Breast epithelium (tissue), 4 donors: ENCODE measurements around the gene CGN. TPM values are rescaled to one million over a fixed set of nuclear protein-coding genes. Genes with fewer than 3 reads are reported as not detected.

Source experiments
- DNase-seq, 2 donors: peaks; one replicate each; pipeline ENCODE4 v3.0.0-alpha.2; 2019; ENCODE audit warnings: low spot score in 2 of 2
- H3K27ac ChIP-seq, 2 donors: fragments of 200-600 bp; sonication (generic) in 1 of 2; one replicate each; pipeline ENCODE4 v1.5.1; 2016 to 2019; ENCODE audit warnings: mild to moderate bottlenecking in 1 of 2
- H3K27me3 ChIP-seq, 2 donors: fragments of 200-600 bp; sonication (generic) in 1 of 2; one replicate each; pipeline versions ENCODE4 v1.5.1 to v1.6.0; 2017 to 2019; ENCODE audit warnings: control low read depth in 1 of 2, mild to moderate bottlenecking in 1 of 2
- H3K36me3 ChIP-seq: fragments of 200-600 bp; one replicate; pipeline ENCODE4 v1.5.1; 2019
- H3K4me1 ChIP-seq, 2 donors: fragments of 200-600 bp; sonication (generic); one replicate each; pipeline ENCODE4 v1.5.1; 2016 to 2019; ENCODE audit warnings: control low read depth in 1 of 2
- H3K4me3 ChIP-seq, 3 donors: fragments of 200-600 bp; sonication (generic); 1 replicate in 2 of 3; 2 replicates in 1 of 3; pipeline ENCODE4 v1.5.1; 2016 to 2019; ENCODE audit warnings: mild to moderate bottlenecking in 3 of 3, moderate library complexity in 2 of 3
- H3K9me3 ChIP-seq, 2 donors: fragments of 200-600 bp; sonication (generic) in 1 of 2; one replicate each; pipeline ENCODE4 v1.5.1; 2016 to 2019; ENCODE audit warnings: control low read depth in 1 of 2
- CTCF ChIP-seq, 3 donors: fragments of 450-650 bp; IDR thresholded peaks; one replicate each; pipeline ENCODE4 v1.5.1; 2016 to 2017; ENCODE audit warnings: antibody characterized with exemption in 3 of 3, mild to moderate bottlenecking in 3 of 3, moderate library complexity in 3 of 3
- POLR2A ChIP-seq: fragments of 450-650 bp; IDR thresholded peaks from one replicate; pipeline ENCODE4 v1.6.1; 2016; ENCODE audit warnings: antibody characterized with exemption, mild to moderate bottlenecking, moderate library complexity
- POLR2AphosphoS5 ChIP-seq, 3 donors: sonication (generic); formaldehyde crosslinking; IDR thresholded peaks; one replicate each; pipeline ENCODE4 v1.6.1; 2017; ENCODE audit warnings: antibody characterized with exemption in 3 of 3
- intact Hi-C: fragments of 100-400 bp; cut with DNase I; formaldehyde crosslinking; loops from one replicate; pipeline ENCODE4 v1.15.1; 2023; ENCODE audit warnings: low total_unique reads
- total RNA-seq, 3 donors: library from RNA; depleted of rRNA; stranded (reverse); fragments of >200 nt; gene quantifications; one replicate each; pipeline ENCODE4 v1.1.0, GENCODE V29; 2016

Gene CGN
- total RNA-seq, 3 donors from 2014 or later: 0.16 to 28.1 (median 13.4) TPM

GRCh38 chr1:151482017-151482416 is 29.2 kb upstream of the CGN start:
- H3K9me3 ChIP-seq: no peaks in the 10 kb centered on the region
- DNase-seq: no peak
- TF ChIP-seq POLR2A (no peak), POLR2AphosphoS5 (IDR thresholded peaks at IDR 0.05) (no peak), CTCF (IDR thresholded peaks at IDR 0.05) (no peak)
- intact Hi-C loops: no loop called here
- H3K4me3 ChIP-seq: no peak overlapping the region
- no peaks in the 10 kb centered on the region for H3K36me3 ChIP-seq
- no peaks in the 10 kb centered on the region for H3K4me1 ChIP-seq
- no peaks in the 10 kb centered on the region for H3K27me3 ChIP-seq
- H3K27ac ChIP-seq: no peak overlapping the region

- H3K27me3 ChIP-seq: no peaks in the 10 kb centered on the region
- H3K36me3 ChIP-seq: no peaks in the 10 kb centered on the region
- DNase-seq: no peak
- intact Hi-C loops: no loop called here
- H3K27ac ChIP-seq: no peak overlapping the region
- no peak overlapping the region for H3K4me3 ChIP-seq
- TF ChIP-seq POLR2A (no peak), POLR2AphosphoS5 (IDR thresholded peaks at IDR 0.05) (no peak), CTCF (IDR thresholded peaks at IDR 0.05) (no peak)
- no peaks in the 10 kb centered on the region for H3K4me1 ChIP-seq
- H3K9me3 ChIP-seq: no peaks in the 10 kb centered on the region
Measured at GRCh38 chr1:151485685-151486255, 25.4 kb upstream of the CGN start.

- Histone ChIP-seq H3K9me3 (no peaks in the 10 kb centered on the region), H3K4me1 (no peaks in the 10 kb centered on the region), H3K27me3 (no peaks in the 10 kb centered on the region), H3K36me3 (no peaks in the 10 kb centered on the region), H3K4me3 (no peak overlapping the region), H3K27ac (no peak overlapping the region)
- no peak for TF ChIP-seq POLR2AphosphoS5 (IDR thresholded peaks at IDR 0.05)
- no peak for TF ChIP-seq POLR2A
- TF ChIP-seq CTCF (IDR thresholded peaks at IDR 0.05): no peak
- no peak for DNase-seq
- intact Hi-C loops: no loop called here
Measured at GRCh38 chr1:151486557-151486956, 24.6 kb upstream of the CGN start.

- H3K27me3 ChIP-seq: no peaks in the 10 kb centered on the region
- H3K27ac ChIP-seq: no peak overlapping the region
- no peak for DNase-seq
- intact Hi-C loops: no loop called here
- no peaks in the 10 kb centered on the region for H3K9me3 ChIP-seq
- H3K4me1 ChIP-seq: peaks cover 0 to 5% of the 10 kb centered on the region in 2 donors
- H3K36me3 ChIP-seq: no peaks in the 10 kb centered on the region
- TF ChIP-seq POLR2A: no peak
- TF ChIP-seq CTCF (IDR thresholded peaks at IDR 0.05): no peak
- no peak for TF ChIP-seq POLR2AphosphoS5 (IDR thresholded peaks at IDR 0.05)
- H3K4me3 ChIP-seq: no peak overlapping the region
Measured at GRCh38 chr1:151491641-151492040, 19.5 kb upstream of the CGN start.

- peaks cover 0 to 5% of the 10 kb centered on the region in 2 donors for H3K4me1 ChIP-seq
- no peak overlapping the region for H3K4me3 ChIP-seq
- no peaks in the 10 kb centered on the region for H3K9me3 ChIP-seq
- intact Hi-C loops: no loop called here
- no peak overlapping the region for H3K27ac ChIP-seq
- no peak for DNase-seq
- TF ChIP-seq CTCF (IDR thresholded peaks at IDR 0.05): no peak
- TF ChIP-seq POLR2A: no peak
- no peak for TF ChIP-seq POLR2AphosphoS5 (IDR thresholded peaks at IDR 0.05)
- H3K36me3 ChIP-seq: no peaks in the 10 kb centered on the region
- H3K27me3 ChIP-seq: no peaks in the 10 kb centered on the region
Measured at GRCh38 chr1:151492120-151492519, 19.1 kb upstream of the CGN start.
